NCI-H128 (cell line): ENCODE results near the gene SERP2.
"Not testable (repeated sequence)": the region's sequence is repeated elsewhere in the genome, so short reads cannot be mapped to it uniquely, and the experiment has no call there.

Experiments
- DNase-seq: peaks from one replicate; lab custom pipeline; 2025; ENCODE audit not compliant: unreplicated experiment; lab: John Stamatoyannopoulos, UW

The SERP2 gene

GRCh38 chr13:44373601-44374347 is at the start of gene SERP2:
Gene SERP2 (plus strand): TSS chr13:44373824. CDS start chr13:44374026, 202 bp downstream.
- no peak for DNase-seq

GRCh38 chr13:44326961-44327360 is 46.7 kb upstream of the SERP2 start:
- DNase-seq: no peak

- not testable (repeated sequence) for DNase-seq
These were observed 44.6 kb upstream of the SERP2 start for GRCh38 chr13:44329041-44329440.

DNA sequence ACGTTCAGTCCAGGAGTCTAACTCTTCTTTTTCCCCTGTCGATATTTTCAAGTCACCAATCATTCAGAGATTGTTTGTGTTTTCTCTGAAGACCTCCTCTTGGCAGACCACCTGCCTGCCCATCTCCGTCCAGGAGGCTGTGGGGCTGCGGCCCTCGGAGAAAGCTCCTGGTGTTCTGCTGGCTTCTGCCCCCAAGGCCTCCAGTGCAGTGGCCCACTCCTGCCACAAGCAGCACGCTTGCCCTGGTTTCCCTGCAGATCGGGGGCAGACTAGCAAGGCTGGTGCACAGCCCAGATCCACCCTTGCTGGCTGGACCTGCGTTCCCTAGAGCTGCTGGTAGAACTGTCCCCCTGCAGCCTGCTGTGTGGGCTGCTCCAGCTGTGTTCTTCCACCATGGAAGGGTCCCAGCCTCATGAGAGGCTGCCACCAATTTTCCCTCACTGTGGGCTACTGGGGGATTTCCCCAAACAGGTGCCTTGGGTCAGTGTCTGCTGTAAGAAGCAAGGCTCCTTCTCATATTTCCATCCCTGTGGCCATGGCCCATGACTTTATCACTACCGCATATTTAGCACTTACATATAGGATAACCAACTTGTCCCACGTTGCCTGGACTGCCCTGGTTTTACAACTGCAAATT is 43.6 kb upstream of the SERP2 start:
- no peak for DNase-seq

- no peak for DNase-seq
These were observed 42.2 kb upstream of the SERP2 start for GRCh38 chr13:44331446-44331845.

DNA sequence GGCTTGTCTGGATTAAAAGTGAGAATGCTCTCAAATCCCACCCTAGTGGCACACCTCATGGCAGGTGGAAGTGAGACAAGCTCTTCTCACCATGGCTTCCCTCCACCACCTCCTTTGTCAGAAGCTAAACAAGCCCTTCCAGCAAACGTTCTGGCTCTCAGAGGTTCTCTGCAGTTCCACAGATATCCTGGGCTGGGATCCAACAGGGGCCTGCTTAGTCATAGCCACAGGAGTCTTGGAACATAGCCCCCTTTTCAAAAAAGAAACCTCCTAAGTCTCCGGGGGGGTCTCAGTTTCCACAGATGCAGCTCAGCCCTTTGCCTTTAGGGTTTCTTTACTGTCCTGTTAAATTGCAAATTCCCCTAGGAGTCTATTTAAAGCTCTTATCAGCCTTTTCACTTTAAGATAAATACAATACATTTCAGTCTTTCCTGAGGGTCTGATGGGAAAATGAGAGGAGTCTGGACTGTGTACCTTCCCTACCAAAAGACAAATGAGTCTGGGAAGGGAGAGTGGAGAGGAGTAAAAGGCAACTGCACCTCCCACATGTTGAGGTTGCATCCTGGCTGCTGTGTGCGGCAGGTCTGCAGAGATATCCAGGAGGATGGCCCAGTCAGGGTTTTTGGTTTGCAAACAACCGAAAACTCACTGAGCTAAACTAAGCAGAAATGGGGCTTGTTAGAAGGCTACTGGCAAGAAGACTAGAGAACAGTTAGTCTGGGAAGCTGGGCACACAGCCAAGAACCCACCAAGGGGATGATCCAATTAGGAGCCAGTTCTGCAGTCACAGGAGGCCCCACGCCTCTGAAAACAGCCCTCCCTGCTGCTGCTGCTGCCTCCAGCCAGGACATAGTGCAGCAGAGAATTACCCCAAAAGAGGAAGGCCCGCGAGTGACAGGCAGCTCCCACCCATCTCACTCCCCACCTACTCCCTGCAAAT is 41.4 kb upstream of the SERP2 start:
- no peak for DNase-seq

DNA sequence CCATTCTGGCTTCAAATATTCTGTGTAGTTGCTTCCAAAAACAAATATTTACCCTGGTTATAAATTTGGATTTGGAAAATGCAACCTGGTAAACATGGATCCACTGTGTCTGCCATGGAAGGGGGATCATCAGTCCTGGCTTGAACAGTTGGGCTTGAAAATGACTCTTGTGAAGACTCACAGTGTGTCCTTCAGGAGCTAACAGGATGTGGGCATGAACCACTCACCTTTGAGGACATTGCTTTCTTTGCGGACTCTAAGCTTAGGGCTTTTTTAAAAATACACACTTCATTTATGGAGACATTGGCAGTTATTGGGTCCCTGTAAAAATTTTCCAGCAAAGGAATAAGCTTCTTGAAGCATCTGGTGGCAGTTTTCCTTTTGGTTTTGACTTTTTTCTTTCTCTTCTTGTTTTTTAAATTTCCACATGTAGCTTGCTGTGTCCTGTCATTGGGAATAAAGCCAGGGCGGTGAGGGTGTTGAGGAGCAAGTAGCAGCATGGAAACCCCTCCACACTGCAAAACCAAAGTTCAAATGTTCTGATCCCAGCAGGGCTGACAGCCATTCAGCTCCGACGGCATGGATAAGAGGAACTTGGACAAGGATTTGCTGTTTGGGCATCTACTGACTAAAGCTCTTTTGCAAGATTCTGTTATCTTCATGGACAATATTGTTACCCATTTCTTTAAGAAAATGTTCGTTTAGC is 39.5 kb upstream of the SERP2 start:
- DNase-seq: no peak

GRCh38 chr13:44334751-44335150 is 38.9 kb upstream of the SERP2 start:
- DNase-seq: no peak

DNA sequence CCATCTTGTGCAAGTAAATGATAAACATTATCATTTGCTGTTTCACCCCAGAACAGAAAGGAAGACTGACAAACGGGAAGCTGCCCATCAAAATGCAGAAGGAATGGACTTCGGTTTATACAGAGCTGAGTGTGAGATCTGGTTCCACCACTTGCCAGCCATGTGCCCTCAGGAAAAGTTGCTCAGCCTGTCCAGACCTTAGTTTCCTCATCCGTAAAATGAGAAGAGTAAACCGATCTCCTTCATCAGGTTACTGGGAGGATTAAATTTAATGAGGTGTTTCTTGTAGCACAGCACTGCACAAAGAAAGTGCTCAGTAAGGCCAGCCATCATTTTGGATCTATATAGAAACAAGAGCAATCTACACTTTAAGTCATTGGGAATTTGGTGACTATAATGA is 36.7 kb upstream of the SERP2 start:
- DNase-seq: no peak

DNA sequence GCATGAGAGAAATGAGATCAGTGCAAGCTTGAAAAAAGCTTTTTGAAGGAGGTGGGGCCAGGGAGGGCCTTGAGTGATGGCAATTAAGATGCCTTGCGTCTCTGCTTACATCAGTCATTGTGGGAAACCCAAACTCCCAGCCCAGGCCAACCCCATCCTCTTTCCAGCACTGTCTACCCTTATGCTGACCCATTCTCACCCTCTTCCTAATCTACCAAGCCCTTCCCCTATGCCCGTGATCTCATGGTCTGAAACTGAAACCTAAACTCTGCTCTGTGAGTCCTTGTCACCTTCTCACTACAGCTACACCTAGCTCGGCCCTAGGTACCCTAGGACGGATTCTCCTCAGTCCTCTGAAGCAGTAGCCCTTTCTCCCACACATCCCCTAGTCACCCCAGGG is 36.0 kb upstream of the SERP2 start:
- no peak for DNase-seq

DNA sequence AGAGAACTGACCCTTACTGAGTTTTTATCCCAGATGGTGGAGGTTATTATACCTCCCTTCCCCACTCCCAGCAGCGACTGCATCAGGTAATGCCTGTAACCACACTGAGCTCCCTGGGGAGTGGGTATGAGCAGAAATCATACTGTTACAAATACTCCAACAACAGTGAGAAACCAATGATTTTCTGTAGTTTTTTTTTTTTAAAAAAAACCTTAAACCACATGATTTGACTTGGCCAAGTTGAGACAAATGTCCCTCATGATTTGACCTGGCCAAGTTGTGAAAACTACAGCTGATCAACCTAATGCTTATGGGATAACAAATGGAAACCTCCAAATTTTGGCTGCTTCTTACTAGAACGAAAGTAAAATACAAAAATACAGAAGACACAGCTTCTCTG is 33.1 kb upstream of the SERP2 start:
- no peak for DNase-seq

GRCh38 chr13:44342741-44343140 is 30.9 kb upstream of the SERP2 start:
- DNase-seq: no peak

DNA sequence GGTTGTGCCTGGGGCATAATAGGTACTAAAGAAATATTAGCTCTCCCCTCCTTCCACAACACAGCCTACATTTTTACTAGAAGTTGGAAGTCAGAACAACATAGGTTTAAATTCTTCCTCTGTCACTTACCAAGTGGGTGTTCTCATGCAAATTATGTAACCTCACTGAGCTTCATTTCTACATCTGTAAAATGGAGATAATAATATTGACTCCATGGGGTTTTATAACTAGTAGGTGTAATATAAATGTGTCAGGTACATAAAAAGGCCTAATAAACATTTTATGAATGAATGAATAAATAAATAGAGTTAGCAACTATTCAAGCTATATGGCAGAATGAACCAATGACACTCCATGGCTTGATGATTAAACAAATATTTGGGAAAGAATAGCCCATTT is 27.1 kb upstream of the SERP2 start:
- DNase-seq: no peak

- DNase-seq: no peak
These were observed 26.3 kb upstream of the SERP2 start for GRCh38 chr13:44347301-44347700.

- DNase-seq: no peak
These were observed 25.7 kb upstream of the SERP2 start for GRCh38 chr13:44347949-44348348.

DNA sequence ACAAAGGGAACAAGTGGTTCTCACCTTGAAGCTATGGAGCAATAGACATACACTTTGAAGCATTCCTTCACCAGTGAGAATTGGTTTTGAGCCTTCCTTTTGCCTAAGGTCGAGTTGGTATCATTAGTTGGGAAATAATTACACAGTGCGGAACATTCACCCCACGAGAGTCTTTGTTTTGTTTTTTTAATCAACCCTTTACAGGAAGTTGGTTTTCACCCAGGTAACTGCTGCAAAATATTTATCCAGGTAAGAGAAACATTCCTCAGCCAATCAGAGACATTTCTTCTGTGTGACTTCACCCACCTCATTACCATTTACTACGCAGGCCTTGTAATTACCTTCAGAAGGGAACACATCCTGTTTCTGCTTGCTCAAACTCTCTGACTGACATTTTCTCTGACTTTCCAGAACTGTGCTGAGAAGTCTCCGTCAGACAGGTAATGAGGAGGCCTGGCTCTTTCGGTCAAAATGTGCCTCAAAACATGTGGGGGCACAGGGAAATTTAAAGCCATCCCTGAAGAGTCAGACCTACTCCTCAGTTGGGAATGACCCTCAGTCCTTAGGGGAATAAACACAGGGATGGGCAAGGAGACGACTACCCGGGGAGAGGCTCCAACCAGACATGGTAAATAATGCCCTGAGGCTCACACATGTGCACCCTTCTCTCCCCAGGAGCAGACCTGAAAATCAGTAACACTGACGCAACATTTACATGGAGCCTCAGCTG is 22.7 kb upstream of the SERP2 start:
- no peak for DNase-seq

DNA sequence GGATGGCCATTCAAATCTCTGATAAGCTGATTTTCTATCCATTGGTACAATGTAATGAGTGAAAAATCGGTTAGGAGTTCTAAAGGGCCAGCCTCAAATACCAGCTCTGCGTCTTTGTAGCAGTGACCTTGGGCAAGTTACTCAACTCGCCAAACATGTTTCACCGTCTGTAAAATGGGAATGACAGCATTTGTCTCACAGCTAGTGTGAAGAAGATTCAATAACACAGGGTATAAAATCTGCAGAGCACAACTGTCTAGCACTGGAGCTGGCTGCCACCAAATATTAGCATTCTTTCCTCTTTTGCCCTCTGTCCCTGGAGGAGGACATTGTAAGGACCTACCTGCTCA is 22.1 kb upstream of the SERP2 start:
- DNase-seq: no peak

DNA sequence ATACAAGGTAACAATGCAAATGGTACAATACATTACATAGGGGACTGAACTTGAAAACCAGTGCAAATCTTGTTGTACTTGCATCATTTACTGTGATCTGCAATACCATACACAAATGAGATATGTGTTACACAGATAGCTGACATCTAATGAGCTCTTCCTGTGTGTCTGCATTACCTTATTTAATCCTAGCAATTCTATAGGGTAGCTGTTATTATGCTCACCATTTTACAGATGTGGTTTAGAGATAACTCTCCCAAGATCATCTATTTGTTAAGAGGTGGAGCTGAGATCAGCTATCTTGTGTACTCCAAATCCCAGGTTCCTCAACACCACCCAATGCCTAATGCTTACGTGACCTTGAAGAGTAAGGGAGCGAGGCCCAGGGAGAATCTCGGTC is 21.4 kb upstream of the SERP2 start:
- DNase-seq: no peak

DNA sequence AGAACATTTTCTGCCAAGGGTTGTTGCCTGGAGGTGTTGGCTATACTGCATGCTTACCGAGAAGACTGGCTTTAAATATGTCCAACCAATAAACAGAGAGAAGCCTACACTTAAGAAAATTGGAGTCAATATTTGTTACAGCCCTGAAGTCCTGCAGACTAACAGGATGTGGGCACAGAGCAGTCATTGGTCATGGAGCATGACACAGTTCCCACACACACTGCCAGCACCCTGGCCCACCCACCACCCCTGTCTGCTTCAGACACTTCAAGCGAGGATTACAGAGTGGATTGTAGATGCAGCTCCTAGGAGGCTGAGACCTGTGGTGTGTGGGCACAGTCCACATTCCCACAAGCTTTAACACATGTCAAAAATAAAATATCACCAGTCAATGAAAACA is 21.0 kb upstream of the SERP2 start:
- DNase-seq: no peak

DNA sequence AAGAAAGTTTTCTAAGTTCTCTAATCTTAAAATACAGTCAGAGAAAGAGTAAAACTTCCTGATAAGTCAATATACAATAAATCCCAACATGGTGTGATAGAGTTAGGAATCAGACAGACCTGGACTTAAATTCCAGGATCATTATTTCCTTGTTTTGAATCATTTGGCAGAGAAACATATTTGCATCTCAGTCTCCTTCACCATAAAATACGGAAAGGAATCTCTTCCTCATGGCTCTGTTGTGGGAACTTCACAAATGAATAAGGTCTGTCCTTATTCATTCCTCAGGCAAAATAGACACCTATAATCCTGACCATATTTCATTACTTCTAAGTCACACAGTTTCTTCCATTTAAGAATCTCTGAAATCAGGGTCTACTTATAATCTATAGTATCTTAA is 19.3 kb upstream of the SERP2 start:
- DNase-seq: no peak

DNA sequence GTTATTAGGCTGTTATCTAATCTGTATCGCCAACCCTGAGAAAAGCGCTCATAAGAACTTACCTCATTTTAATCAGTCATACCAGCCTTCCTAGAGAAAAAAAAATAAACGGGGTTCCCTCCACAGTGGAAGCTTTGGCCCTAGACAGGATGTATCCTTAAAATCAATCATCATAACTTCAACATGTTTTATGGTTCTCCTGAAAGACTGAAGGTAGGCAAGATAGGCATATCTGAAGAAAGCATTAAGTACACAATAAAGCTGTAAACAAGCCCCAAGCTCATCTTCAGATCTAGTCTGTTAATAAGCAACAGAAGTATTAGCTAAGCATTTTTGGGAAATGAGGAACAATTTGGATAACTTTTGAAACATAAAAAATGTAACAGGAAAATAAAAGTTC is 18.7 kb upstream of the SERP2 start:
- no peak for DNase-seq
